HL-60 (cell line): ENCODE measurements around the gene ARID3C.

Experiments used
- CTCF ChIP-seq: IDR thresholded peaks from one replicate; pipeline ENCODE4 v1.5.1; 2011; ENCODE audit warnings: low read length, control low read depth, inconsistent platforms; ENCODE audit not compliant: insufficient read depth
- POLR2AphosphoS5 ChIP-seq: IDR thresholded peaks from 2 replicates; pipeline ENCODE4 v1.6.1; 2012; ENCODE audit warnings: low read depth
- REST ChIP-seq: IDR thresholded peaks from 2 replicates; pipeline ENCODE4 v1.6.1; 2012; ENCODE audit warnings: low read depth; ENCODE audit not compliant: insufficient replicate concordance
- SPI1 ChIP-seq: IDR thresholded peaks from 2 replicates; pipeline ENCODE4 v1.6.1; 2012; ENCODE audit warnings: low read depth, mild to moderate bottlenecking, borderline replicate concordance

GRCh38 chr9:34591917-34592866 is 36.7 kb downstream of the ARID3C start:
- no peak for TF ChIP-seq CTCF
- TF ChIP-seq REST = no peak
- TF ChIP-seq SPI1 = no peak
- no peak for TF ChIP-seq POLR2AphosphoS5
